ENCODE measurements around the gene TPM4.

Gene TPM4

DNA sequence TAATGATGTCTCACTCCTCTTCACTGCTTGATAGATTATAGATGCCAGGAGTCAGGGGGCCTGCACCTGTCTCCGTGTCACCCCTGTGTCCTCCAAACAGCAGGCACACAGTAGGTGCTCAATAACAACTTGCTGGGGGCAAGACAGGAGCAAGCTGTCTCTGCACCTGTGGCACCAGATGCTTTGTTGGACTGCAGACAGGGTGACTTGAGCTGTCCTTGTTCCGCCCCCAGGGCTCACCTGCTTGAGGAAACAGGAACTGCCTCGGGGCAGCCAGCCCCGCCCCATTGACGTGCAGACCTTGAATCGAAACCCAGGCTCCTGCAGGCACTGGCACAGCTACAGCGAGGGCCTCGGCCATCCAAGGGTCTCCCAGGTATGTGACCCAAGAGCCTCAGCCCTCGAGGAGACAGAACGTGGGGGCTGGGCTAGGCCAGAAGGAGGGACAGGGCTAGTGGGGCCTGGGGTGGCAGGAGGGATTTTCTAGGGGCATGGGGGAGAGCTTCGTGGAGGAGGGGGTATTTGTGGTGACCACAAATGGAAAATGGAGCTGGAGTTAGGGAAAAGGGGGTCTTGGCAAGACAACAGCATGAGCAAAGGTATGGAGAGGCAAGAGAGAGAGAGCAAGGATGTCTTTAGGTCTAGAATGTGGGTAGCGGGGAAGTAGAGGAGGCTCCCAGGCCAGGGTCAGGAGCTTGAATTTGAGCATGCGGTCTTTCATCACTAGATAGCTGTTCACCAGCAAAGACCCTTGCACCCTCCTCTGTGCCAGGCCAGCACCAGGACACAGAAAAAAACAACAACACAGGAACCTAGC lies 67.3 kb downstream of the TPM4 start, which contains the start of gene HSH2D:
Gene HSH2D (plus strand): TSS at position 287 of the 817 bp plus-strand sequence. CDS start 5,066 bp downstream, outside the sequence.
- no peaks in the 10 kb centered on the region for H3K27me3 ChIP-seq (ENCODE audit: insufficient read depth, low read length)
- H3K4me1 ChIP-seq (ENCODE audit: insufficient read depth, low read length), result peaks cover 5% of the 10 kb centered on the region; the same call in 1 of the 2 replicates
- H3K27ac ChIP-seq (ENCODE audit: low read length), result no peak within 1 kb of the TSS
- H3K4me3 ChIP-seq (ENCODE audit: low read length), result no peak within 1 kb of the TSS; the same call in 1 of the 2 replicates
- no peaks in the 10 kb centered on the region for H3K36me3 ChIP-seq (ENCODE audit: insufficient read depth, low read depth, low read length)
- H3K9ac ChIP-seq (ENCODE audit: low read depth, low read length), result peak within 1 kb of the TSS; percentile 58; the same call in 1 of the 2 replicates
- H3K9me3 ChIP-seq (ENCODE audit: insufficient read depth, low read depth, low read length), result no peaks in the 10 kb centered on the region

DNA sequence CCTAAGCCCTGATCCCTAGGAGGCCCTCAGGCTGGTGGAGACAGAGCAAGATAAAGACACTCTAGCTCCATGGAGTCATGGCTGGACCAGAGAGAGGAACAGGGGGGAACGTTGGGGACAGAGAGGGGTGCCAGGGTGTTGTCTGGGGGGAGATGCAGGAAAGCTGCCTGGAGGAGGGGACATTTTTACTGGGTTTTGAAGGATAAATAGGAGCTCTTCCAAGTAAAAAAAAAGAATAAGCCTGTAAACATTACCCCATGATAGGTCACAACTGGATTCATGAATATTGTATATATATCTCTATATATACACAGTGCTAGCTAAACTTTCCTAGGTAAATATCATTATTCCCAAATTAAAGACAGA lies 67.9 kb downstream of the TPM4 start:
- H3K4me1 ChIP-seq (ENCODE audit: insufficient read depth, low read length), result peaks cover 5% of the 10 kb centered on the region; the same call in 1 of the 2 replicates
- no peak overlapping the region for H3K27ac ChIP-seq (ENCODE audit: low read length)
- H3K36me3 ChIP-seq (ENCODE audit: insufficient read depth, low read depth, low read length), result no peaks in the 10 kb centered on the region
- H3K27me3 ChIP-seq (ENCODE audit: insufficient read depth, low read length), result no peaks in the 10 kb centered on the region
- H3K9ac ChIP-seq (ENCODE audit: low read depth, low read length), result no peak overlapping the region
- no peaks in the 10 kb centered on the region for H3K9me3 ChIP-seq (ENCODE audit: insufficient read depth, low read depth, low read length)
- H3K4me3 ChIP-seq (ENCODE audit: low read length), result no peak overlapping the region

DNA sequence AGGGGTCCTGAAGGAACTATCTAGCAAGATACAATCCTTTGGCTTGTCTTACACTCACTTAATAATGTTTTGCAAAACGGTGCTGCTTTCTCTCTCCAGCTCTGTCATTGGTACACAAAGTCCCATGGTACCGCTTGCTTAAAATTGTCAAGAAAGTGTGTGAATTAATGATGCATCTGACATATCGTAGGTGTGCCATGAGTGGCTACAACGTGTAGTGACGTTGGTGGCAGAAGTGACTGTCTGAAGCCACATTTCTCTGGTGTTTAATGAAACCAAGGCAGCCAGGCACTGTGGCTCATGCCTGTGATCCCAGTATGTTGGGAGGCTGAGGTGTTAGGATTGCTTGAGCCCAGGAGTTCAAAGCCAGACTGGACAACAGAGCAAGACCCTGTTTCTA lies 69.8 kb downstream of the TPM4 start:
- Histone ChIP-seq H3K4me1 (ENCODE audit: insufficient read depth, low read length) (peaks cover 5% of the 10 kb centered on the region; the same call in 1 of the 2 replicates), H3K9ac (ENCODE audit: low read depth, low read length) (no peak overlapping the region), H3K4me3 (ENCODE audit: low read length) (no peak overlapping the region)

DNA sequence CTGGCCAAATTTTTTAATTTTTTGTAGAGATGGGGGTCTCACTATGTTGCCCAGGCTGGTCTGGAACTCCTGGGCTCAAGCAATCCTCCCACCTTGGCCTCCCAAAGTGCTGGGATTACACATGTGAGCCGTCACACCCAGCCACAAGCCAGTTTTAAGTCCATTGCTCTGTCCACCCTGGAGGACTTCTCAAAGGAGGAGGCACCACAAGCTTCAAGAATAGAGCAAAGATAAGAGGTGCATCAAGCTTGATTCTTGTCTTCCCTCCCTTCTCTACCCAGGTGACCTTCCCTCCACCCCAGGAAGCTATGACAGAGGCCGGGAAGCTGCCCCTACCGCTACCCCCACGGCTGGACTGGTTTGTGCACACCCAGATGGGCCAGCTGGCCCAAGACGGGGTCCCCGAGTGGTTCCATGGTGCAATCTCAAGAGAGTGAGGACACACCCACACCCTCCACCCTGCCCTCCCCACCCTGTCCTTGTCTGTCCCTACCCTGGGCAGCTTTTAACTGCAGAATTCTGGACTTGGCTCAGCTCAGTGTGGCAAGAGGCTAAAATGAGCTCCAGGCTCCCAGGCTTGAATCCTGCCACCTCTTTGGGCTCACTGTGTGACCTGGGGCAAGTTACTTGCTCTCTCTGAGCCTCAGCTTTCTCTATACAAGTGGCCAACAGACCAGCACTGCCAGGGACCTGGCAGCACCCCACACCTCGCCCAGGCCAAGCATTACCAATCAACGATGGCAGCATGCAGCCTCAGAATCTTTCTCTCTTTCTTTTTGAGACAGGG lies 72.3 kb downstream of the TPM4 start:
- no peak overlapping the region for H3K27ac ChIP-seq (ENCODE audit: low read length)
- no peaks in the 10 kb centered on the region for H3K9me3 ChIP-seq (ENCODE audit: insufficient read depth, low read depth, low read length)
- H3K9ac ChIP-seq (ENCODE audit: low read depth, low read length), result no peak overlapping the region
- H3K4me3 ChIP-seq (ENCODE audit: low read length), result no peak overlapping the region
- H3K27me3 ChIP-seq (ENCODE audit: insufficient read depth, low read length), result no peaks in the 10 kb centered on the region
- H3K4me1 ChIP-seq (ENCODE audit: insufficient read depth, low read length), result peaks cover 4% of the 10 kb centered on the region; the same call in 1 of the 2 replicates
- no peaks in the 10 kb centered on the region for H3K36me3 ChIP-seq (ENCODE audit: insufficient read depth, low read depth, low read length)

More for the DNA sequence above, 69.8 kb downstream of the TPM4 start:
- Histone ChIP-seq H3K36me3 (ENCODE audit: insufficient read depth, low read depth, low read length) (no peaks in the 10 kb centered on the region), H3K9me3 (ENCODE audit: insufficient read depth, low read depth, low read length) (no peaks in the 10 kb centered on the region), H3K27me3 (ENCODE audit: insufficient read depth, low read length) (no peaks in the 10 kb centered on the region), H3K27ac (ENCODE audit: low read length) (no peak overlapping the region)

Data from iPS-20b (cell line).